Heart left ventricle (tissue), 16 donors: Measurements from ENCODE around the gene PERM1. TPM values are rescaled to one million over a fixed set of nuclear protein-coding genes. Genes with fewer than 3 reads are reported as not detected.
"Not testable (repeated sequence)": the region's sequence is repeated elsewhere in the genome, so short reads cannot be mapped to it uniquely, and the experiment has no call there.

ENCODE experiments used
- ATAC-seq, 4 donors: fragments of 200-7000 bp; cut with Tn5 transposase; one replicate each; pipeline ENCODE4 v1.9.1; 2020 to 2022; ENCODE audit warnings: moderate library complexity in 4 of 4, mild to moderate bottlenecking in 3 of 4, moderate number of reproducible peaks in 1 of 4
- DNase-seq, 5 donors: peaks; one replicate each; pipeline ENCODE4 v3.0.0-alpha.2; 2020
- H3K27ac ChIP-seq, 12 donors: fragments of 200-600 bp; sonication (generic) in 4 of 12; one replicate each; pipeline versions ENCODE4 v1.5.0 to v1.8.0; 2016 to 2022; ENCODE audit warnings: mild to moderate bottlenecking in 2 of 12
- H3K27me3 ChIP-seq, 9 donors: fragments of 200-600 bp; sonication (generic) in 2 of 9; one replicate each; pipeline versions ENCODE4 v1.5.1 to v1.8.0; 2016 to 2022; ENCODE audit warnings: mild to moderate bottlenecking in 3 of 9
- H3K36me3 ChIP-seq, 9 donors: fragments of 200-600 bp; sonication (generic) in 2 of 9; one replicate each; pipeline versions ENCODE4 v1.5.0 to v1.8.0; 2018 to 2022; ENCODE audit warnings: mild to moderate bottlenecking in 2 of 9
- H3K4me1 ChIP-seq, 12 donors: fragments of 200-600 bp; sonication (generic) in 4 of 12; one replicate each; pipeline versions ENCODE4 v1.5.0 to v1.8.0; 2016 to 2022; ENCODE audit warnings: mild to moderate bottlenecking in 3 of 12
- H3K4me3 ChIP-seq, 12 donors: fragments of 200-600 bp; sonication (generic) in 4 of 12; one replicate each; pipeline versions ENCODE4 v1.5.0 to v1.8.0; 2017 to 2022; ENCODE audit warnings: mild to moderate bottlenecking in 9 of 12, moderate library complexity in 4 of 12
- H3K9me3 ChIP-seq, 12 donors: fragments of 200-600 bp; sonication (generic) in 4 of 12; one replicate each; pipeline versions ENCODE4 v1.5.0 to v1.8.0; 2016 to 2022; ENCODE audit warnings: mild to moderate bottlenecking in 1 of 12
- CTCF ChIP-seq, 12 donors: fragments of 200-600 bp; sonication (generic) in 4 of 12; IDR thresholded peaks; one replicate each; pipeline versions ENCODE4 v1.5.0 to v1.8.0; 2018 to 2022; ENCODE audit warnings: antibody characterized with exemption in 12 of 12, mild to moderate bottlenecking in 5 of 12
- POLR2A ChIP-seq, 2 donors: fragments of 450-650 bp; IDR thresholded peaks; one replicate each; pipeline ENCODE4 v1.6.1; 2017; ENCODE audit warnings: antibody characterized with exemption in 2 of 2, mild to moderate bottlenecking in 2 of 2, moderate library complexity in 2 of 2
- WGBS, 4 donors: extraction: QIAGEN DNeasy Blood & Tissue Kit in 2 of 4; methylation state at CpG; one replicate each; pipeline versions ENCODE4 v1.1.5 to v1.1.7; 2013 to 2018; 5-methylcytosine and 5-hydroxymethylcytosine counted together
- intact Hi-C, 10 donors: fragments of 100-400 bp; cut with DNase I; formaldehyde crosslinking; loops; one replicate each; pipeline versions ENCODE4 v1.11.1 to v1.14.2; 2022
- polyA plus RNA-seq, 2 donors: library from polyadenylated mRNA; stranded (reverse); fragments of 200-250 nt; gene quantifications; one replicate each; pipeline ENCODE4 v1.2.3, GENCODE V29; 2013
- total RNA-seq, 9 donors: library from RNA; depleted of rRNA in 2 of 9; stranded (reverse); fragments of >200 nt in 2 of 9; fragmentation: NEBNext Ultra II Directional in 3 of 9; extraction: Animal tissue kit (Norgen Biotek cat#: 25700) in 3 of 9; gene quantifications; one replicate each; pipeline versions ENCODE4 v1.1.0 to v1.2.4, GENCODE V29; 2016 to 2023
- donor health status: ischemic (EF 13 %, LVEDD 7.1; RV severe dilation, severe dysfunction).
- donor health status: healthy with polysubstance abuse.
- donor health status: DM: no; HTN: yes; CAD: no.
- donor health status: DM: no; HTN: no; CAD: no.
- donor health status: ischemic (EF 25% LVEDD 6.9; RV normal size, moderate dysfunction).
- donor health status: ischemic (EF 25% LVEDD 5.7; RV mildly dilated, moderate dysfunction).
- donor health status: healthy.
- donor health status: DM: yes; HTN: yes; CAD: no.
- donor health status: ischemic (EF 35%, LVEDD 5.7; RV mildly dilated, moderate dysfunction).
- donor health status: nonischemic (EF 11% LVEDD 7.7; RV severe dilation, severe dysfunction).
- donor health status: DM: yes; HTN: yes; CAD: no.
- donor health status: PGD.
- donor health status: ischemic (EF 29% LVEDD 5.4; RV normal size, mild dysfunction).
- donor health status: nonischemic (EF 23%, LVEDD 6.1; RV moderate dilation, normal function).

PERM1 gene
- total and polyA plus RNA-seq, 11 donors: 52.8 to 353 (median 104) TPM

DNA sequence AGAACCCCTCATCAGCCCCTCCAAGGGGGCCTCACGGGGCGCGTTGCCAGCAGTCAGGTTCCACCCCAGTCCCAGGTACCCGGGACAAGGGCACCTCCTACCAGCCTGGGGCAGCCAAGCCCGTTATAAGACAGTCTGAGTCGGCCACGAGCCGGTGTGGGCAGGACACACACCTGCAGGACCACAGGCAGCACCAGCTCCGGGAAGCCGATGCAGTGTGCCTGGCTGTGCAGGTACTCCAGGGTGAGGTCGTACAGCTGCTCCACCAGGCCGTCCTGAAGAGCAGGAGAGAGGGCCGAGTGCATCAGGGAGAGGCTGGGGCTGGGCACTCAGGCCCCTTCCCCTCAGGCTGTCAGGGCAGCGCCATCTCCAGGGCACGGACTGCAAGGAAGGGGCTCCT lies 33.9 kb downstream of the PERM1 start:
- DNase-seq (no peak), ATAC-seq (no peak)
- intact Hi-C loops: no loop called here
- peaks cover 0 to 9% (median 1%) of the 10 kb centered on the region in 9 donors for H3K27me3 ChIP-seq
- H3K36me3 ChIP-seq: peaks cover 0 to 86% (median 73%) of the 10 kb centered on the region in 9 donors
- 91 to 96% (median 93%) methylated on average over 12 to 15 of the region's 15 CpGs for WGBS, 4 donors
- no peak overlapping the region for H3K27ac ChIP-seq
- no peak overlapping the region for H3K4me3 ChIP-seq
- peaks cover 0 to 16% (median 8%) of the 10 kb centered on the region in 12 donors for H3K4me1 ChIP-seq
- H3K9me3 ChIP-seq: no peaks in the 10 kb centered on the region
- no peak for TF ChIP-seq CTCF (IDR thresholded peaks at IDR 0.05)
- TF ChIP-seq POLR2A (IDR thresholded peaks at IDR 0.05): no peak

- H3K4me3 ChIP-seq, intact Hi-C loops, DNase-seq, H3K27ac ChIP-seq, H3K9me3 ChIP-seq, ATAC-seq: not testable (repeated sequence)
- peaks cover under 1 to 21% (median 13%) of the 10 kb centered on the region in 9 donors for H3K27me3 ChIP-seq
- WGBS, 4 donors: 94 to 98% (median 96%) methylated on average over 11 to 13 of the region's 13 CpGs
- H3K4me1 ChIP-seq: peaks cover 4 to 27% (median 17%) of the 10 kb centered on the region in 12 donors
- peaks cover 0 to 75% (median 61%) of the 10 kb centered on the region in 9 donors for H3K36me3 ChIP-seq
Observed at GRCh38 chr1:946811-947210, 35.1 kb downstream of the PERM1 start.

GRCh38 chr1:945688-946556 lies 36.0 kb downstream of the PERM1 start:
- Histone ChIP-seq H3K27me3 (peaks cover 7 to 30% (median 22%) of the 10 kb centered on the region in 9 donors), H3K4me3 (no peak overlapping the region), H3K36me3 (peaks cover 0 to 66% (median 53%) of the 10 kb centered on the region in 9 donors), H3K4me1 (peaks cover 10 to 36% (median 26%) of the 10 kb centered on the region in 12 donors), H3K27ac (peak overlapping the region in 2 of 12 donors; percentile 70 to 77), H3K9me3 (no peaks in the 10 kb centered on the region)
- ATAC-seq (no peak), DNase-seq (no peak)
- intact Hi-C loops: no loop called here
- WGBS, 4 donors: 89 to 93% (median 91%) methylated on average over 29 of the region's 29 CpGs
- TF ChIP-seq POLR2A (IDR thresholded peaks at IDR 0.05) (no peak), CTCF (IDR thresholded peaks at IDR 0.05) (no peak)

DNA sequence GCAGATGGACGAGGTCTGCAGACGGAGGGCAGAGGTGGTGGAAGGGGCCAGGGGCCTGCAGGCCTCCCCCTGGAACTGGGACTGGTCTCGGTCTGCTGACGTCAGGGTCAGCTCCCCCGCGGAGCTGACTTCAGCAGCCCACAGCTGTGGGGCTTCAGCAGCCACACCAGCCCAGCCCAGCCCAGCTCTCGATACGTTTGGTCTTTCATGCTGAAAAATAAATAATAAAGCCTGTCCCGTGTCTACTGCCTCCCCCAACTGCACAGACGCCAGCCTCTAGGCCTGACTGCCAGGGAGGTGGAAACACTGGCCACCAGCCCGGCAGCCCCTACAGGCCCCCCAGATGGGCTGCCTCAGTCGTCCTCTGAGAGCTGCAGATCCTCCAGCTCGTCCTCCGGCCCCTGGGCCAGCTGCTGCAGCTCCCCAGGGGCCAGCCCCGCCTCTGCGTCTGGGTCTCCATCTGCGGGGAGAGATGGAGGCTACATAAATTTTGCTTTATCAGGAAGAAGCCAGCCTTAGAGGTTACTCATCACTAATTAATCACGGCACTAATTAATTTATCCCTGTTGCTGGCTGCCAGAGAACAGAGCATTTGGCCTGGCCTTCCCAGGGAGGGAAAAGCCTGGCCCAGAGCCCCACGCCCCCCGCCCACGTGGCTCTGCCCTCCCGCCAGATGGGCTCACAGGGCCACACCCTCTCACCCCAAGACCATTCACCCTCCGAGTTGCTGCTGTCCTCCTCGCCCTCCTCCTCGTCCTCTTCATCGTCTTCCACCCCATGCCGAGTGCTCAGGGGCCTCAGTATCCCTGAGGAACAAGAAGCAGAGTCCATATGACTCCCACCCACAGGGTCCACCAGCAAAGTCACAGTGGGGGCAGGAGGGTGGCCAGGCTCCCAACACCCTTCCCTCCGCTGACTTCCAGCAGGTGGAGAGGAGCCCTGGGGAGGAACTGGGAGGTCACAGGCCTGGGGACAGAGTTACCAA lies 37.3 kb downstream of the PERM1 start:
- no peak for TF ChIP-seq POLR2A (IDR thresholded peaks at IDR 0.05)
- no peak for TF ChIP-seq CTCF (IDR thresholded peaks at IDR 0.05)
- peak in 3 of 4 donors; percentile 9 to 44 (median 42) for ATAC-seq
- DNase-seq: peak in 4 of 5 donors; percentile 63 to 82 (median 72)
- H3K27ac ChIP-seq: peak overlapping the region in 10 of 12 donors; percentile 20 to 82 (median 67)
- no peaks in the 10 kb centered on the region for H3K9me3 ChIP-seq
- WGBS, 4 donors: 66 to 73% (median 68%) methylated on average over 16 to 28 of the region's 28 CpGs
- no peak overlapping the region for H3K4me3 ChIP-seq
- peaks cover 8 to 43% (median 32%) of the 10 kb centered on the region in 9 donors for H3K27me3 ChIP-seq
- peaks cover 0 to 53% (median 40%) of the 10 kb centered on the region in 9 donors for H3K36me3 ChIP-seq
- peaks cover 10 to 46% (median 35%) of the 10 kb centered on the region in 12 donors for H3K4me1 ChIP-seq
- intact Hi-C loops: no loop called here
